ENCODE results near the gene ERICH6B. TPM values are rescaled to one million over a fixed set of nuclear protein-coding genes. Genes with fewer than 3 reads are reported as not detected.

ERICH6B gene
- total RNA-seq, 1 donor from 2014 or later = not detected

GRCh38 chr13:45598597-45598996 lies 16.9 kb downstream of the ERICH6B start:
- no peak for DNase-seq

GRCh38 chr13:45596800-45597475 lies 18.6 kb downstream of the ERICH6B start:
- DNase-seq = no peak

GRCh38 chr13:45595965-45596364 lies 19.6 kb downstream of the ERICH6B start:
- peak; percentile 9 for DNase-seq

- DNase-seq = no peak
Observed at GRCh38 chr13:45594764-45595163, 20.8 kb downstream of the ERICH6B start.

GRCh38 chr13:45594227-45594626 lies 21.3 kb downstream of the ERICH6B start:
- DNase-seq = no peak

- DNase-seq = no peak
Observed at GRCh38 chr13:45592758-45593157, 22.8 kb downstream of the ERICH6B start.

GRCh38 chr13:45590066-45590465 lies 25.5 kb downstream of the ERICH6B start:
- DNase-seq = no peak

GRCh38 chr13:45587897-45588296 lies 27.6 kb downstream of the ERICH6B start:
- no peak for DNase-seq

GRCh38 chr13:45584816-45585215 lies 30.7 kb downstream of the ERICH6B start:
- no peak for DNase-seq

- DNase-seq = no peak
Observed at GRCh38 chr13:45582408-45583076, 33.0 kb downstream of the ERICH6B start.

GRCh38 chr13:45576466-45576865 lies 39.1 kb downstream of the ERICH6B start:
- DNase-seq = no peak

GRCh38 chr13:45575830-45576180 lies 39.7 kb downstream of the ERICH6B start:
- DNase-seq = no peak

GRCh38 chr13:45575146-45575829 lies 40.3 kb downstream of the ERICH6B start:
- no peak for DNase-seq

GRCh38 chr13:45565331-45565730 lies 50.2 kb downstream of the ERICH6B start:
- DNase-seq = no peak

- peak; percentile 5 for DNase-seq
Observed at GRCh38 chr13:45564133-45564776, 51.3 kb downstream of the ERICH6B start.

- DNase-seq = no peak
Observed at GRCh38 chr13:45554604-45555109, 60.9 kb downstream of the ERICH6B start.

- no peak for DNase-seq
Observed at GRCh38 chr13:45548281-45548680, 67.3 kb downstream of the ERICH6B start.

GRCh38 chr13:45546410-45546765 lies 69.2 kb downstream of the ERICH6B start:
- no peak for DNase-seq

- DNase-seq = no peak
Observed at GRCh38 chr13:45545686-45546409, 69.7 kb downstream of the ERICH6B start.

- no peak for DNase-seq
Observed at GRCh38 chr13:45544520-45544919, 71.0 kb downstream of the ERICH6B start.

GRCh38 chr13:45542878-45543277 lies 72.7 kb downstream of the ERICH6B start:
- DNase-seq = no peak

GRCh38 chr13:45542391-45542790 lies 73.1 kb downstream of the ERICH6B start:
- DNase-seq = no peak

- DNase-seq = no peak
Observed at GRCh38 chr13:45541806-45542205, 73.7 kb downstream of the ERICH6B start.

Measured in dermis blood vessel endothelial cell (primary cell).